DOHH2 (cell line): Measurements from ENCODE around the gene CXorf49.

Experiments
- CTCF ChIP-seq: fragments of 200-600 bp; sonication (generic); IDR thresholded peaks from one replicate; pipeline ENCODE4 v1.5.1; 2014; ENCODE audit warnings: antibody characterized with exemption, mild to moderate bottlenecking, low read depth, low read length; ENCODE audit not compliant: poor library complexity, severe bottlenecking
- EZH2phosphoT487 ChIP-seq: fragments of 200-600 bp; sonication (generic); IDR thresholded peaks from 2 replicates; pipeline ENCODE4 v1.6.1; 2017; ENCODE audit warnings: borderline replicate concordance, mild to moderate bottlenecking, antibody characterized with exemption, low read length, moderate library complexity, mixed read lengths

GRCh38 chrX:71679575-71680207 is 38.4 kb downstream of the CXorf49 start:
- TF ChIP-seq CTCF (no peak), EZH2phosphoT487 (no peak)
